Measurements from ENCODE around the gene ZNF385D. TPM values are rescaled to one million over a fixed set of nuclear protein-coding genes. Genes with fewer than 3 reads are reported as not detected.

Gene ZNF385D
- polyA plus RNA-seq, 4 donors: under 0.01 to 0.87 (median 0.58) TPM; not detected in 1

- Histone ChIP-seq H3K27me3 (ENCODE audit: control insufficient read depth in 3 of 3, insufficient read depth in 3 of 3, low read length in 3 of 3) (no peaks in the 10 kb centered on the region), H3K27ac (ENCODE audit: low read depth in 1 of 3, low read length in 2 of 3) (no peak overlapping the region), H3K4me1 (ENCODE audit: control insufficient read depth in 3 of 3, insufficient read depth in 2 of 3, low read depth in 1 of 3, low read length in 2 of 3) (no peaks in the 10 kb centered on the region), H3K4me3 (ENCODE audit: low read depth in 1 of 3, low read length in 3 of 3) (no peak overlapping the region), H3K9me3 (ENCODE audit: control insufficient read depth in 2 of 2, insufficient read depth in 1 of 2, low read depth in 1 of 2, low read length in 1 of 2) (no peaks in the 10 kb centered on the region), H3K36me3 (ENCODE audit: control insufficient read depth in 3 of 3, insufficient read depth in 2 of 3, low read depth in 1 of 3, low read length in 3 of 3) (no peaks in the 10 kb centered on the region)
- FAIRE-seq (no peak), DNase-seq (no peak)
- 53 to 67% (median 57%) methylated on average over 5 of the region's 5 CpGs for WGBS, 3 donors
Observed at GRCh38 chr3:21372316-21372715, 378.7 kb downstream of the ZNF385D start.
